Spleen (tissue), 11 donors: ENCODE data around the gene CALHM2. TPM values are rescaled to one million over a fixed set of nuclear protein-coding genes. Genes with fewer than 3 reads are reported as not detected.
"Not testable (repeated sequence)": the region's sequence is repeated elsewhere in the genome, so short reads cannot be mapped to it uniquely, and the experiment has no call there.

Experiments
- DNase-seq: peaks from one replicate; pipeline ENCODE4 v3.0.0-alpha.2; 2020
- H3K27ac ChIP-seq, 8 donors: fragments of 200-600 bp; sonication (generic) in 7 of 8; 1 replicate in 4 of 8; 2 replicates in 4 of 8; pipeline versions ENCODE4 v1.5.0 to v1.8.0; 2016 to 2021; ENCODE audit warnings: inconsistent platforms in 4 of 8, mild to moderate bottlenecking in 4 of 8, moderate library complexity in 1 of 8
- H3K27me3 ChIP-seq, 7 donors: fragments of 200-600 bp; sonication (generic) in 6 of 7; replicated peaks in 1 of 7; 1 replicate in 4 of 7; 2 replicates in 3 of 7; pipeline versions ENCODE4 v1.5.0 to v1.8.0; 2016 to 2021; ENCODE audit warnings: inconsistent platforms in 3 of 7, mild to moderate bottlenecking in 1 of 7
- H3K36me3 ChIP-seq, 6 donors: fragments of 200-600 bp; sonication (generic) in 5 of 6; 1 replicate in 4 of 6; 2 replicates in 2 of 6; pipeline versions ENCODE4 v1.5.0 to v1.8.0; 2016 to 2021; ENCODE audit warnings: inconsistent platforms in 2 of 6
- H3K4me1 ChIP-seq, 6 donors: fragments of 200-600 bp; sonication (generic) in 5 of 6; 1 replicate in 3 of 6; 2 replicates in 3 of 6; pipeline versions ENCODE4 v1.5.0 to v1.8.0; 2016 to 2021; ENCODE audit warnings: inconsistent platforms in 3 of 6
- H3K4me3 ChIP-seq, 8 donors: fragments of 200-600 bp; sonication (generic) in 7 of 8; 1 replicate in 4 of 8; 2 replicates in 4 of 8; pipeline versions ENCODE4 v1.5.0 to v1.8.0; 2016 to 2021; ENCODE audit warnings: inconsistent platforms in 4 of 8, mild to moderate bottlenecking in 4 of 8, moderate library complexity in 2 of 8
- H3K9me3 ChIP-seq, 8 donors: fragments of 200-600 bp; sonication (generic) in 7 of 8; 1 replicate in 4 of 8; 2 replicates in 4 of 8; pipeline versions ENCODE4 v1.5.0 to v1.8.0; 2016 to 2021; ENCODE audit warnings: inconsistent platforms in 4 of 8
- CTCF ChIP-seq, 11 experiments: fragments of 200-600 bp in 7 of 11; fragments of 450-650 bp in 4 of 11; sonication (generic) in 4 of 11; IDR thresholded peaks in 8 of 11; conservative IDR thresholded peaks in 3 of 11; 1 replicate in 7 of 11; 2 replicates in 4 of 11; pipeline versions ENCODE4 v1.4.0 to v1.8.0; 2016 to 2021; ENCODE audit warnings: antibody characterized with exemption in 11 of 11, inconsistent platforms in 4 of 11, mild to moderate bottlenecking in 1 of 11
- POLR2A ChIP-seq, 3 donors: fragments of 450-650 bp; IDR thresholded peaks; one replicate each; pipeline ENCODE4 v1.5.1; 2017; ENCODE audit warnings: antibody characterized with exemption in 3 of 3, mild to moderate bottlenecking in 1 of 3
- POLR2AphosphoS5 ChIP-seq, 3 donors: sonication (generic); formaldehyde crosslinking; IDR thresholded peaks; one replicate each; pipeline ENCODE4 v1.5.1; 2017; ENCODE audit warnings: antibody characterized with exemption in 3 of 3
- WGBS, 5 donors: extraction: QIAGEN DNeasy Blood & Tissue Kit in 3 of 5; methylation state at CpG; one replicate each; pipeline versions ENCODE4 v1.1.5 to v1.1.7; 2013 to 2018; 5-methylcytosine and 5-hydroxymethylcytosine counted together
- intact Hi-C: fragments of 100-400 bp; cut with DNase I; formaldehyde crosslinking; loops from one replicate; pipeline ENCODE4 v1.15.0; 2023; ENCODE audit warnings: low total_unique reads
- polyA plus RNA-seq, 3 donors: library from polyadenylated mRNA; stranded (reverse); fragments of 200-250 nt; gene quantifications; one replicate each; pipeline ENCODE4 v1.2.1, GENCODE V29; 2013
- total RNA-seq, 7 donors: library from RNA; depleted of rRNA in 3 of 7; stranded (reverse); fragments of >200 nt in 3 of 7; fragmentation: NEBNext Ultra II Directional in 4 of 7; extraction: Animal tissue kit (Norgen Biotek cat#: 25700) in 4 of 7; gene quantifications; one replicate each; pipeline versions ENCODE4 v1.1.0 to v1.2.1, GENCODE V29; 2016 to 2021
- donor health status: healthy with polysubstance abuse.
- donor health status: DM: no; HTN: no; CAD: no; lungs with moderate emphysema.
- donor health status: DM: no; HTN: no; CAD: no.
- donor health status: Bipolar disorder and iron deficiency.
- donor health status: healthy.
- donor health status: DM: no; HTN: no; CAD: no.
- donor health status: DM: yes; HTN: yes; CAD: no.

Gene CALHM2
- total and polyA plus RNA-seq, 10 donors = 12.6 to 91.6 (median 52.4) TPM

GRCh38 chr10:103487410-103487708, 35.2 kb upstream of the CALHM2 start:
- 84 to 96% (median 94%) methylated on average over 2 of the region's 2 CpGs for WGBS, 5 donors
- H3K27ac ChIP-seq = no peak overlapping the region
- intact Hi-C loops = no loop called here
- no peak for TF ChIP-seq CTCF (IDR thresholded peaks at IDR 0.05 in 8 of 11, conservative IDR thresholded peaks at IDR 0.05 in 3 of 11)
- no peak for TF ChIP-seq POLR2A (IDR thresholded peaks at IDR 0.05)
- TF ChIP-seq POLR2AphosphoS5 (IDR thresholded peaks at IDR 0.05) = no peak
- no peaks in the 10 kb centered on the region for H3K9me3 ChIP-seq
- no peaks in the 10 kb centered on the region for H3K36me3 ChIP-seq
- peaks cover 0 to 3% (median 0%) of the 10 kb centered on the region in 7 donors for H3K27me3 ChIP-seq
- DNase-seq = no peak
- no peak overlapping the region for H3K4me3 ChIP-seq
- peaks cover 0 to 26% (median 10%) of the 10 kb centered on the region in 6 donors for H3K4me1 ChIP-seq

- H3K9me3 ChIP-seq, H3K27me3 ChIP-seq, H3K27ac ChIP-seq, DNase-seq, H3K36me3 ChIP-seq, H3K4me3 ChIP-seq, intact Hi-C loops: not testable (repeated sequence)
- 82 to 95% (median 88%) methylated on average over 8 of the region's 8 CpGs for whole genome bisulfite sequencing, 5 donors
- H3K4me1 ChIP-seq = peaks cover 0 to 25% (median 11%) of the 10 kb centered on the region in 6 donors
Observed at GRCh38 chr10:103486635-103487409, 34.7 kb upstream of the CALHM2 start.

- no peaks in the 10 kb centered on the region for H3K27me3 ChIP-seq
- no peaks in the 10 kb centered on the region for H3K9me3 ChIP-seq
- 56 to 62% (median 59%) methylated on average over 12 of the region's 12 CpGs for whole genome bisulfite sequencing, 5 donors
- intact Hi-C loops = loop anchor here (2.0 kb wide), 2 partner anchors 59 to 65 kb away; no protein-coding TSS in a partner anchor
- no peak overlapping the region for H3K4me3 ChIP-seq
- TF ChIP-seq POLR2A (IDR thresholded peaks at IDR 0.05) = no peak
- peak; percentile 49 to 79 (median 70) for TF ChIP-seq CTCF (IDR thresholded peaks at IDR 0.05 in 8 of 11, conservative IDR thresholded peaks at IDR 0.05 in 3 of 11)
- H3K4me1 ChIP-seq = peaks cover 0 to 30% (median 21%) of the 10 kb centered on the region in 6 donors
- H3K27ac ChIP-seq = no peak overlapping the region
- DNase-seq = no peak
- H3K36me3 ChIP-seq = no peaks in the 10 kb centered on the region
Observed at GRCh38 chr10:103481974-103482531, 29.9 kb upstream of the CALHM2 start.

- no peak for DNase-seq
- Histone ChIP-seq H3K4me1 (peaks cover 0 to 30% (median 19%) of the 10 kb centered on the region in 6 donors), H3K9me3 (no peaks in the 10 kb centered on the region), H3K36me3 (no peaks in the 10 kb centered on the region), H3K27me3 (no peaks in the 10 kb centered on the region), H3K4me3 (no peak overlapping the region), H3K27ac (no peak overlapping the region)
- TF ChIP-seq POLR2A (IDR thresholded peaks at IDR 0.05) (no peak), POLR2AphosphoS5 (IDR thresholded peaks at IDR 0.05) (peak; percentile 8 to 25 (median 20)), CTCF (IDR thresholded peaks at IDR 0.05 in 8 of 11, conservative IDR thresholded peaks at IDR 0.05 in 3 of 11) (no peak)
- 68 to 96% (median 76%) methylated on average over 4 to 5 of the region's 5 CpGs for WGBS, 5 donors
- intact Hi-C loops = loop anchor here (2.0 kb wide), 1 partner anchor 58 kb away; no protein-coding TSS in a partner anchor
Observed at GRCh38 chr10:103480521-103480920, 28.4 kb upstream of the CALHM2 start.
